B cell (primary cell): ENCODE data around the gene MBTPS2. TPM values are rescaled to one million over a fixed set of nuclear protein-coding genes. Genes with fewer than 3 reads are reported as not detected.
A peak's percentile ranks its signal among the peaks of the same experiment; 100 is the strongest.

Experiments
- ATAC-seq: fragments of 200-7000 bp; cut with Tn5 transposase; one replicate; pipeline ENCODE4 v1.10.0; 2021; ENCODE audit warnings: low read depth, mild to moderate bottlenecking, moderate number of reproducible peaks, moderate library complexity
- CTCF ChIA-PET: fragments of 350-600 bp; sonication (Branson Sonifier 250); formaldehyde crosslinking; loops from one replicate; lab custom pipeline; 2021; ENCODE audit warnings: antibody characterized with exemption, inconsistent platforms; lab: Charles Lee
- POLR2A ChIA-PET: fragments of 350-600 bp; sonication (Branson Sonifier 250); formaldehyde crosslinking; loops from one replicate; lab custom pipeline; 2021; ENCODE audit warnings: antibody characterized with exemption; lab: Charles Lee
- DNase-seq: peaks from one replicate; pipeline ENCODE4 v3.0.0; 2013
- H2AFZ ChIP-seq: 2 replicates; pipeline ENCODE4 v1.6.1; 2012; ENCODE audit warnings: mild to moderate bottlenecking, low read depth, low read length; ENCODE audit not compliant: insufficient read depth, poor library complexity, severe bottlenecking
- H3K27ac ChIP-seq, 2 donors: 1 replicate in 1 of 2; 2 replicates in 1 of 2; pipeline ENCODE4 v1.5.1; 2012 to 2013; ENCODE audit warnings: low read length in 2 of 2, mild to moderate bottlenecking in 2 of 2, moderate library complexity in 1 of 2
- H3K27me3 ChIP-seq, 4 experiments: fragments of 200-600 bp in 1 of 4; sonication (generic) in 1 of 4; replicated peaks in 1 of 4; 1 replicate in 2 of 4; 2 replicates in 2 of 4; pipeline versions ENCODE4 v1.6.1 to v1.7.0; 2013 to 2016; ENCODE audit warnings: low read length in 3 of 4, mild to moderate bottlenecking in 2 of 4, mixed read lengths in 1 of 4, moderate library complexity in 1 of 4; ENCODE audit not compliant: insufficient read depth in 4 of 4, control insufficient read depth in 3 of 4; ENCODE audit errors: control extremely low read depth in 1 of 4
- H3K36me3 ChIP-seq, 2 experiments: replicated peaks in 1 of 2; 1 replicate in 1 of 2; 2 replicates in 1 of 2; pipeline versions ENCODE4 v1.6.1 to v1.7.1; 2013; ENCODE audit warnings: low read length in 1 of 2; ENCODE audit not compliant: insufficient read depth in 2 of 2, control insufficient read depth in 1 of 2; ENCODE audit errors: control extremely low read depth in 1 of 2, extremely low read depth in 1 of 2
- H3K4me1 ChIP-seq, 2 donors: fragments of 200-600 bp in 1 of 2; sonication (generic) in 1 of 2; 1 replicate in 1 of 2; 2 replicates in 1 of 2; pipeline versions ENCODE4 v1.5.1 to v1.6.1; 2013 to 2017; ENCODE audit warnings: low read length in 2 of 2; ENCODE audit not compliant: control insufficient read depth in 2 of 2, insufficient read depth in 2 of 2
- H3K4me2 ChIP-seq: replicated peaks from 2 replicates; pipeline ENCODE3; 2012; ENCODE audit warnings: mild to moderate bottlenecking, low read depth, low read length; ENCODE audit not compliant: poor library complexity, severe bottlenecking
- H3K4me3 ChIP-seq, 5 experiments: fragments of 200-600 bp in 1 of 5; sonication (generic) in 1 of 5; 1 replicate in 3 of 5; 2 replicates in 2 of 5; pipeline versions ENCODE4 v1.5.1 to v1.7.0; 2011 to 2016; ENCODE audit warnings: low read length in 4 of 5, mild to moderate bottlenecking in 4 of 5, low read depth in 2 of 5, control low read depth in 1 of 5, moderate library complexity in 1 of 5; ENCODE audit not compliant: insufficient read depth in 1 of 5; ENCODE audit errors: control extremely low read depth in 1 of 5, extremely low read depth in 1 of 5
- H3K79me2 ChIP-seq: fragments of 200-600 bp; sonication (generic); one replicate; pipeline ENCODE4 v1.6.0; 2016; ENCODE audit warnings: low read length; ENCODE audit not compliant: control insufficient read depth, insufficient read depth
- H3K9ac ChIP-seq: fragments of 200-600 bp; sonication (generic); 2 replicates; pipeline ENCODE4 v1.6.1; 2017; ENCODE audit warnings: mild to moderate bottlenecking, low read length, moderate library complexity
- H3K9me3 ChIP-seq, 3 donors: one replicate each; pipeline versions ENCODE4 v1.6.1 to v1.7.1; 2013; ENCODE audit warnings: low read length in 2 of 3; ENCODE audit not compliant: control insufficient read depth in 2 of 3, insufficient read depth in 1 of 3; ENCODE audit errors: control extremely low read depth in 1 of 3
- H4K20me1 ChIP-seq: 2 replicates; pipeline ENCODE4 v1.6.0; 2012; ENCODE audit warnings: mild to moderate bottlenecking, low read length; ENCODE audit not compliant: insufficient read depth, control insufficient read depth, poor library complexity, severe bottlenecking
- H3K27ac Mint-ChIP-seq: one replicate; pipeline ENCODE4 v1.8.0; 2021; ENCODE audit warnings: mixed read lengths
- H3K27me3 Mint-ChIP-seq: one replicate; pipeline ENCODE4 v1.8.0; 2021; ENCODE audit warnings: mixed read lengths
- H3K4me1 Mint-ChIP-seq: one replicate; pipeline ENCODE4 v1.8.0; 2021; ENCODE audit warnings: mixed read lengths
- H3K4me3 Mint-ChIP-seq: one replicate; pipeline ENCODE4 v1.8.0; 2021; ENCODE audit warnings: mixed read lengths
- H3K9me3 Mint-ChIP-seq: one replicate; pipeline ENCODE4 v1.8.0; 2022; ENCODE audit warnings: mixed read lengths; ENCODE audit not compliant: insufficient read depth
- CTCF ChIP-seq: fragments of 200-600 bp; IDR thresholded peaks from one replicate; pipeline ENCODE4 v1.8.0; 2022; ENCODE audit warnings: antibody characterized with exemption, mild to moderate bottlenecking
- EZH2 ChIP-seq: IDR thresholded peaks from 2 replicates; pipeline ENCODE4 v1.6.1; 2012; ENCODE audit warnings: borderline replicate concordance, low read depth, mild to moderate bottlenecking, moderate library complexity, low read length; ENCODE audit not compliant: insufficient read depth, poor library complexity, severe bottlenecking
- WGBS: methylation state at CpG from one replicate; pipeline ENCODE4 v1.1.5; 2013; ENCODE audit warnings: missing lambda C conversion rate; ENCODE audit not compliant: insufficient coverage; 5-methylcytosine and 5-hydroxymethylcytosine counted together
- intact Hi-C: fragments of 100-400 bp; cut with micrococcal nuclease; formaldehyde crosslinking; loops from one replicate; pipeline ENCODE4 v1.10.0; 2022
- polyA plus RNA-seq: library from polyadenylated mRNA; depleted of rRNA; stranded (reverse); fragments of >200 nt; gene quantifications from 2 replicates; pipeline ENCODE4 v1.2.3, GENCODE V29; 2012
- total RNA-seq, 2 donors: library from RNA; stranded (reverse); fragments of 120-200 nt in 1 of 2; gene quantifications; 1 replicate in 1 of 2; 2 replicates in 1 of 2; pipeline versions ENCODE4 v1.2.3 to v1.2.4, GENCODE V29; 2013 to 2022

Gene MBTPS2
- total and polyA plus RNA-seq, 2 donors (not counting 1 experiment from before 2014, with no cell fraction given) = 1.8 to 8.2 TPM

GRCh38 chrX:21926116-21926515 is 86.7 kb downstream of the MBTPS2 start:
- DNase-seq (no peak), ATAC-seq (no peak)
- Histone ChIP-seq H3K9ac (no peak overlapping the region), H3K4me1 (no peaks in the 10 kb centered on the region), H3K4me3 (no peak overlapping the region), H4K20me1 (no peaks in the 10 kb centered on the region), H3K36me3 (no peaks in the 10 kb centered on the region), H3K27me3 (no peaks in the 10 kb centered on the region), H3K4me2 (no peak overlapping the region), H3K27ac (no peak overlapping the region), H2AFZ (no peak overlapping the region), H3K9me3 (no peaks in the 10 kb centered on the region), H3K79me2 (no peaks in the 10 kb centered on the region)
- Mint-ChIP-seq H3K27ac (peak overlapping the region; percentile 37), H3K9me3 (no peaks in the 10 kb centered on the region), H3K4me3 (no peak overlapping the region), H3K27me3 (no peaks in the 10 kb centered on the region), H3K4me1 (peaks cover 2% of the 10 kb centered on the region)
- intact Hi-C loops = no loop called here
- WGBS = no CpG with 5 or more reads among the region's 3 CpGs
- ChIA-PET CTCF (no interaction called here), POLR2A (no interaction called here)
- no peak for TF ChIP-seq EZH2
- TF ChIP-seq CTCF = no peak

DNA sequence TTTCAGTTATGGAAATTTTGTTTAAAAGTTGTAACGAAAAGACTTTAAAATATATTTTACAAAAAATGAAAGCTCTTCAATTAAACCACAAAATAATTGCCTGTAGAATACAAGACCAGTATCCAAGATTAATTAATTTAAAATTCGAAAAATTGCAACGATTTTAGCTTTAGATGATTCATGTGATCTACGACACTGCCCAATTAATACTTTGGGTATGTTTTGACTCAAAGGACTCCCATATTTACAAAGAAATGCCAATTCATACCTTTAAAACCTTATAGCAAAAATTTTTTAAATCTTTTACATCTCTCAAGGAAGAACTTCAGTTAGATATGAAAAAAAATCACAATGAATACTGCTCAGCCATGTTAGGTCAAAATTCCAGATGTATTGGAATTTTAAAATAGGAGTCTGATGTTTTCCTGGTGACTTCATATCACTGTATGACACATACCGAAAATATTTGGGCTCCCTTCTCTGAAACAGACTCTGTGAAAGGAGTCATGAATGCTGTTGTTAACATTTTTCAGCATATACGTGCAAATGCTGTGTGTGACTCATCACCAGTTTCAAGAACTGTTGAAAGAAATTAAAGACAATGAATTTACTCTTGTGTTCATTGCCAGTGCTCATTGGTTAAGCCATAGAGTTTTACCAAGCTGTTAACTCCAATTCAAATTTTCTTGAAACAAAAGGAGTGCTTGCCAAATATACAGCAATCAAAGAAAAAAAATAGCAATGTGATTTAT is 87.3 kb downstream of the MBTPS2 start:
- POLR2A ChIA-PET = no interaction called here
- CTCF ChIA-PET = no interaction called here
- H3K27me3 Mint-ChIP-seq = no peaks in the 10 kb centered on the region
- H3K4me1 Mint-ChIP-seq = peaks cover 2% of the 10 kb centered on the region
- intact Hi-C loops = no loop called here
- DNase-seq = no peak
- H2AFZ ChIP-seq = no peak overlapping the region
- H3K79me2 ChIP-seq = no peaks in the 10 kb centered on the region
- no peaks in the 10 kb centered on the region for H3K27me3 ChIP-seq
- H3K4me2 ChIP-seq = no peak overlapping the region
- no peak overlapping the region for H3K4me3 Mint-ChIP-seq
- H3K36me3 ChIP-seq = no peaks in the 10 kb centered on the region
- H3K27ac ChIP-seq = no peak overlapping the region
- no CpG with 5 or more reads among the region's 6 CpGs for WGBS
- no peak overlapping the region for H3K4me3 ChIP-seq
- no peak overlapping the region for H3K27ac Mint-ChIP-seq
- H3K4me1 ChIP-seq = no peaks in the 10 kb centered on the region
- TF ChIP-seq CTCF (no peak), EZH2 (no peak)
- ATAC-seq = no peak
- H3K9me3 Mint-ChIP-seq = no peaks in the 10 kb centered on the region
- no peak overlapping the region for H3K9ac ChIP-seq
- H4K20me1 ChIP-seq = no peaks in the 10 kb centered on the region
- no peaks in the 10 kb centered on the region for H3K9me3 ChIP-seq
